ENCODE measurements around the gene TNFRSF12A.

DNA sequence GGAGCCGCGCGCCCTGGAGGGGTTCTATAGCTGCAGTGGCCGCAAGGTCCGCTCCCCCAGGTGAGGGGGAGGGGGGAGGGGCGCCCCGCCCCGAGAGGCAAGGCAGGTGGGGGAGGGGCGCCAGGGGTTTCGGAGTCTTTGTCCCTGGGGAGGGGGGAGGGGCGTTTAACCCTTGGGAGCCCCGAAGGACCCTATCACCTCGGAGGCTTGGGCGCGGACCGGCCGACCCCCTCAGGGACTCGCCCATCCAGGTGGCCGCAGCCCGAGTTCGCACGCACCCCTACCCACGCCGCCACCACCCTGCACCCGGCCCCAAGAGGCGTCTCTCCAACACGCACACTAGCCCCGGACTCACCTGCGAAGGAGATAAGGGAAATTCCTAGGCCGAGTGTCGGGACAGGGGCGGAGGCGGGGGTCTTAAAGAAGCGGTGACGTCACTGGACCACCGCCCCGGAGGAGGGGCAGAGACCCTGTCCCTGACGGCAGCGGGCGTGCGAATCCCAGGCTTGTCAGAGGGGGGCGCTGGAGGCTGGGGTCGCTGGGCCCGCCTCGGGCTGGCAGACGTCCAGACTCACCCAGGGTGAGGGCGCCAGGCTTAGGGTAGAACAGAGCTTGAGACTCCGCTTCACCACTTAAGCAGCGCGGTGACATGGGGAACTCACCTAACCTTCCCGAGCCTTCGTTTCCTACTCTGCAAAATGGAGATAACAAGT lies 2.2 kb upstream of the TNFRSF12A start, which contains the start of gene CLDN6:
- no peak for TF ChIP-seq POLR2A (IDR thresholded peaks at IDR 0.05)
- TF ChIP-seq, protein P1, sequence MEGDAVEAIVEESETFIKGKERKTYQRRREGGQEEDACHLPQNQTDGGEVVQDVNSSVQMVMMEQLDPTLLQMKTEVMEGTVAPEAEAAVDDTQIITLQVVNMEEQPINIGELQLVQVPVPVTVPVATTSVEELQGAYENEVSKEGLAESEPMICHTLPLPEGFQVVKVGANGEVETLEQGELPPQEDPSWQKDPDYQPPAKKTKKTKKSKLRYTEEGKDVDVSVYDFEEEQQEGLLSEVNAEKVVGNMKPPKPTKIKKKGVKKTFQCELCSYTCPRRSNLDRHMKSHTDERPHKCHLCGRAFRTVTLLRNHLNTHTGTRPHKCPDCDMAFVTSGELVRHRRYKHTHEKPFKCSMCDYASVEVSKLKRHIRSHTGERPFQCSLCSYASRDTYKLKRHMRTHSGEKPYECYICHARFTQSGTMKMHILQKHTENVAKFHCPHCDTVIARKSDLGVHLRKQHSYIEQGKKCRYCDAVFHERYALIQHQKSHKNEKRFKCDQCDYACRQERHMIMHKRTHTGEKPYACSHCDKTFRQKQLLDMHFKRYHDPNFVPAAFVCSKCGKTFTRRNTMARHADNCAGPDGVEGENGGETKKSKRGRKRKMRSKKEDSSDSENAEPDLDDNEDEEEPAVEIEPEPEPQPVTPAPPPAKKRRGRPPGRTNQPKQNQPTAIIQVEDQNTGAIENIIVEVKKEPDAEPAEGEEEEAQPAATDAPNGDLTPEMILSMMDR (IDR thresholded peaks at IDR 0.05): peak in 2 of 6 experiments; percentile 13 to 15

All from Peyer's patch (tissue), 4 donors.